GM21529 (cell line): Measurements from ENCODE around the gene RNU11.
"Not testable (repeated sequence)": the region's sequence is repeated elsewhere in the genome, so short reads cannot be mapped to it uniquely, and the experiment has no call there.

ENCODE experiments used
- ATAC-seq: cut with Tn5 transposase; IDR thresholded peaks from one replicate; pipeline ENCODE4 v1.9.1; 2021; ENCODE audit not compliant: unreplicated experiment

Gene RNU11

DNA sequence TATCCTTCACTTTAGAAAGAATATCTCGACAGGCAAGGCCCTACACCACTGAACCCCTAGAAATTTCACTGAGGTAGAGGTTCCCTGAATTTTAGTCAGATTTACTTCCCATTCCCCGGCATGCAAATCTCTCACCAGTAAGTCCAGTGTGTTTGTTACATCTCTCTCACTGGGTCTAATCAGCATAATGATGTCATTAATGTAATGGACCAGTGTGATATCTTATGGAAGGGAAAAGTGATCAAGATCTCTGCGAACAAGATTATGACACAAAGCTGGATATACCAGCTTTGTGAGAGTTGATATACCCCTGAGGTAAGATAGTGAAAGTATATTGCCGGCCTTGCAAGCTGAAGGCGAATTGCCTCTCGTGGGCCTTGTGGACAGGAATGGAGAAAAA, 7.9 kb downstream of the RNU11 start:
- no peak for ATAC-seq

DNA sequence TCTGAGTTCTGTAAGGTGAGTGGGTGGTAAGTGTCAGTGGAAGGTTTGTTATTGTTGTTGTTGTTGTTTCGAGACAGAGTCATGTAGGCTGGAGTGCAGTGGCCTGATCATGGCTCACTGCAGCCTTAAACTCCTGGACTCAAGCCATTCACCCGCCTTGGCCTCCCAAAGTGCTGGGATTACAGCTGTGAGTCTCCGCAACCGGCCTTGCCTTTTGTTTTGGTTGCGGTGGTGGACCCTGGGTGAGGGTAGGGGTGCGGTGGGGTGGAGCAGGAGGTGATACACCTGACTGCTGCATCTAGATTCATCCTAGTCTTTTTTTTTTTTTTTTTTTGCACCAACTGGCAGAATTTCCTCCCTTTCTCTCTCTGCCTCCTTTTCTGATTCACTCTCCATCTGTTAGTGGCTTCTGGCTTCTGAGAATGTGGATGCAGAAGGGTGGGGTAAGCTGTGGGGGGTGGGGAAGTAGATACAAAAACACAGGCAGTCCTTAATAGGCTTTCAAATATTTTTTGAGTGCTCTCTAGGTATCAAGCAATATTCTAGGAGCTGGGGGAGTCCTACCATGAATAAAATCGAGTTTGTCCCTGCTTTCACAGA, 15.6 kb downstream of the RNU11 start:
- no peak for ATAC-seq

DNA sequence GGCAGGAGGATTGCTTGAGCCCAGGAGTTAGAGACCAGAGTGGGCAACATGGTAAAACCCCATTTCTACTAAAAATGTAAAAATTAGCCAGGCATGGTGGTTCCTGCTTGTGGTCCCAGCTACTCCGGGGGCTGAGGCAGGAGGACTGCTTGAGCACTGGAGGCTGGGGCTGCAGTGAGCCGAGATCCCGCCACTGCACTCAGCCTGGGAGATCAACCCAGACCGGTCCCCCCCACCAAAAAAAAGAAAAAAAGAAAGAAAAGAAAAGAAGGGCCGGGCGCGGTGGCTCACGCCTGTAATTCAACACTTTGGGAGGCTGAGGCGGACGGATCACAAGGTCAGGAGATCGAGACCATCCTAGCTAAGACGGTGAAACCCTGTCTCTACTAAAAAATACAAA, 18.4 kb downstream of the RNU11 start:
- no peak for ATAC-seq

DNA sequence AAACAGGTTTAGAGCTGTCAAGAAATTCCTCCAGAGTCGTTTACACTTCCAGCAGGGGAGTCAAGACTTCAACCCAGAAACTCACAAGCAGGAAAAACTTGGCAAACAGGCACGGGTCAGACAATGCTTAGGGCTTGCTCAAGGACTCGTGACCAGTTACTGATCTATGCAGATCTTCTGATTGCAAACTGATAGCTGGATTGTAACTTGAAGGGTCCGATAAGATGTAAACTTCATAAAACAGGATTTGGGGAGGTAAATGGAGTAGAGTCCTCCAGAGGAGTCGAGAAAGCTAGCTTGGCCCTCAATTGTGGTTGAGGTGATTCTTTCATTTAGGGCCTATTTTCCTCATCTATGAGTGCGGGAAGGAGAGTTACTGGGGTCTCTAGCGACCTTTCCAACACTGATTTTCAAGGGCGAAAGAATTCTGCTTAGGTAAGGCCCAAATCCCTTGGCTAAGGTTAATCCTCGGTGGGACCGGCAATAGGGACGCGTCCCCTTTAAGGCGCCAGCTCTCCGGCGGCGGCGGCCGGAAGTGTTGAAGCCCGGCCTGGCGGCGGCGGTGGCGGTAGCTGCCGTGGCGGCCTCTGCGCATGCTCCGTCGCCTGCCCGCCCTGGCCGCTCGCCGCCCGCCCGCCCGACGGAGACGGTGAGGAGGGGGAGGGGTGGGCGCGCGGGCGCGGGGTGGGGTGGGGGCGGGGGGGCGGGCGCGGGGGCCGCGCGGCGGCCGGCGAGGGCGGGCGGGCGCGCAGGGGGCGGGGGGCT, 20.0 kb downstream of the RNU11 start, which contains the start of gene GMEB1:
Gene GMEB1, plus strand, starts transcription at position 594 of the 765 bp plus-strand sequence. CDS start 14,829 bp downstream, outside the sequence.
- peak; percentile 69 for ATAC-seq

DNA sequence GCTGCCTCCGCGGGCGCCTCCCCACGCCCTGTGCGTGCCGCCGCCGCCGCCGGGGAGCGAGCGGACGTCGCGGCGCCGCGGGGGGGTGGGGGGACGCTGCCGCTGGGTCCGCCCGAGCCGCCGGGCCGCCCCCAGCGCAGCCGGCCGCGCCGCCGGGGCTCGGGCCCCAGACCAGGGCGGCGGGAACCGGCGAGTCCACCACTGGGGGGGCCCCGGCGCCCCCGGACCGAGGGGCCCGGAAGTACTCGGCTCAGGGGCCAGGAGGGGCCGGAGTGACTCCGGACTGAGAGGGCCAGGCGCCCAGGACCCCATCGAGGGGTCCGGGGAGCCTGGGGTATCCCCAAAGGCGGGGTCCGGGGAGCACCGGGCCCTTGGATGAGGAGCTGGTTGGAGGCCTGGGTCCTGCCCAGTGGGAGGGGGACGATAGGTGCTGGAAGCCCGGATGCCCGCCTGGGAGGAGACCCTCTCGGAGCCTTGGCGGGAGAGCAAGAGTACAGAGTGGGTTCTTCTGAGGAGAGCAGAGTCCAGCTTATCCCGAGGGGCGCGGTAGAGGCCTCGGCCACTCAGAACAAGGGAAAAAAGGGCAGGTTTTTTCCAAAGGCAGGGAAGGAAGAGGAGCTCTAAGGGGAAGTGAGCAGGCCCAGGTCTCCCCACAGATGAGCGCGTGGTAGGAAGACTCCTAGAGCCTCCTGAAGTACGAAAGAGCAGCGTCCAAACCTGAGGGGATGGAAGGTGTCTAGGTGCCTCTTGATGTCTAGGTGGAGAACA, 20.7 kb downstream of the RNU11 start:
- ATAC-seq = peak; percentile 43

DNA sequence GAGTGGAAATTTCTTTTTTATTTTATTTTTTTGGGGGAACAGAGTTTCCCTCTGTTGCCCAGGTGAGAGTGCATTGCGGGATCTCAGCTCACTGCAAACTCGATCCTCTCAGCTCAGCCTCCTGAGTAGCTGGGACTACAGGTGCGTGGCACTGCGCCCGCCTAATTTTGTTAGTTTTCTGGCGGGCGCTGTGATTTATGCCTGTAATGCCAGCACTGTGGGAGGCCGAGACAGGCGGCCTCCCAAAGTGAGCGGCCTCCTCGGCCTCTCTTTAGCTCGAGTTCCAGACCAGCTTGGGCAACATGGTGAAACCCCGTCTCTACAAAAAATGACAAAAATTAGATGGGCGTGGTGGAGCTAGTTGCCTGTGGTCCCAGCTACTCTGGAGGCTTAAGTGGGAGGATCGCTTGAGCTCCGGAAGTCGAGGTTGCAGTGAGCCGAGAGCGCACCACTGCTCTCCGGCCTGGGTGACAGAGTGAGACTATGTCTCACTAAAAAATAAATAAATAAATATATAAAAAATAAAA, 22.9 kb downstream of the RNU11 start:
- no peak for ATAC-seq

DNA sequence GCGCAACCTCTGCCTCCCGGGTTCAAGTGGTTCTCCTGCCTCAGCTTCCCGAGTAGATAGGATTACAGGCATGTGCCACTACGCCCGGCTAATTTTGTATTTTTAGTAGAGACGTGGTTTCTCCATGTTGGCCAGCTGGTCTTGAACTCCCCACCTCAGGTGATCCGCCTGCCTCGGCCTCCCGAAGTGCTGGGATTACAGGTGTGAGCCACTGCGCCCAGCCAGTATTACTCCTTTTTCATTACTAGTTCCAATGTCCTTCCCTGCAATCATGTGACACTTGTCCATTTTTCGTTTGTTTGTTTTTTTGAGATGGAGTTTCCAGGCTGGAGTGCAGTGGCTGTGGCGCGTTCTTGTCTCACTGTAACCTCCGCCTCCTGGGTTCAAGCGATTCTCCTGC, 24.6 kb downstream of the RNU11 start:
- not testable (repeated sequence) for ATAC-seq

DNA sequence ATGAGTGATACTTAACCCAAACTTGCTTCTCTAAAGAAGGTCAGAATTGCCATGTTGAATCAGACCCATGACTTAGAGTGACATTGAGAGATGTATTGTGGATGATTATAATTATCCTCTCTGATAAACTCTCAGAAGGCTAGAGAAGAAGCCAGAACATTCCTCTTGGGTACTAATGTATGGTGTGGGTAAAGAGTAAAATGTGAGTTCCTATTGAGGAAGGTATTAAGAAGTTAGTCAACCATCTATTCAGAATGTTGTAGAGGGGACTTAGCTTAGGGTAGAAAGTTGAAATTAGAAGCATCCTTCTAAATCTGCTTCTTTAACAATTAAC, 27.5 kb downstream of the RNU11 start:
- ATAC-seq = no peak

DNA sequence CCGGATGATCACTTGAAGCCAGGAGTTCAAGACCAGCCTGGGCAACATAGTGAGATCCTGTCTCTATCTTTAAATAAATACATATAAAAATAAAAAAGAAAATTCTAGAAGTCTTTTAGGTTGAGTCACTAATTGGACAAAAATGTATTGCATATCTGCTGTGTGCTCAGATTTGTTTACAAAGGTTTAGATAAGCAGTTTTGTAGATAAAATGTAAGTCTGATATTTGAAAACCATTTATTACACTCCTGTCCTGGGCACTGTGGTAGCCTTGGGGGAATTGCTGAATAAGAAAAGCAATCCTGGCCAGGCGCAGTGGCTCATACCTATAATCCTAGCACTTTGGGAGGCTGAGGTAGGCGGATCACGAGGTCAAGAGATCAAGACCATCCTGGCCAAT, 31.8 kb downstream of the RNU11 start:
- ATAC-seq = no peak

DNA sequence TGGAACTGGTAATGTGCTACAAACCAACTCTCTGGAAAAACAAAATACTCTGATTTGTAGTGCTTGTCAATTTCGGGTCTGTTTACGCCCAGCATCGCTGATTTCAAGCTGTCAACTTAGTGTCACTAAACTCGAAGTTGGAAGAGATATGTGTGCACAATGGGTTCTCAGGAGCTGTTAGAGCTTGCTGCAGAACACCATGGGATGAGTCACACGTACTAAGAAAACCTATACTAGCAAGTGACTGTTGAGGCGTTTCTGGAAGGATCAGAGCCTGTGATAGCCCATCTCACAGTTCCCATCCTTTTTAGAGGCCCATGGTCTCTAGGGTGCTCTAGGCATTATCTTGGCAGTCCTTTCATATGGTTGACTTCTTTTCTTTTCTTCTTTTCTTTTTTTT, 34.4 kb downstream of the RNU11 start:
- ATAC-seq = no peak

DNA sequence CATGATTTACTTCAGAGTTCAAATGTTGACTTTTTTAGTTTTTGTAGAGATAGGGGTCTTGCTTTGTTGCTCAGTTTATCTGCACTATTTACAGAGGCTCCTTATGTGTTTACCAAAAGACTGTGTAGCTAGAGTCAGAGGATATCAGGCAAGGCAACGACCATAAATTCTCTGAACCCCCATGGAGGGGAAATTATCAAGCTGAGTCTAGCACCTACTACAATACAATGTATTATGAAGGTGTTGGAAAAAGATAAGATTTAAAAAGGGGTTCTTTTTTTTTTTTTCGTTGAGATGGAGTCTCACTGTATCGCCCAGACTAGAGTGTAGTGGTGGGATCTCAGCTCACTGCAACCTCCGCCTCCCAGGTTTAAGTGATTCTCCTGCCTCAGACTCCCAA, 36.5 kb downstream of the RNU11 start:
- no peak for ATAC-seq

DNA sequence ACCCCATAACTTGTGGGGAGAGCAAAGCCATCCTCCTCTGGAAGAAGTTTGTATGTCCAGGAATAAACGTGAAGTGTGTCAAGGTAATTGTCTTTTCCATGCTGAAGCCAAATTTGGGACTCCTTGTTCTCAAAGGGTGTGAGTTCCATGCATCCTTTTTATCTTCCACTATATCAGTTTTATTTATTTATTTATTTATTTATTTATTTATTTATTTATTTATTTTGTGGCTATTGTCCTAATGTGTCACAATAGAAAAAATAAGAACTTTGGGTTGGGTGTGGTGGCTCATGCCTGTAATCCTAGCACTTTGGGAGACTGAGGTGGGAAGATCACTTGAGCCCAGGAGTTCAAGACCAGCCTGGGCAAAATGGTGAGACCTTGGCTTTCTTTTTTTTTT, 43.2 kb downstream of the RNU11 start:
- not testable (repeated sequence) for ATAC-seq
